ENCODE results near the gene UBXN7. TPM values are rescaled to one million over a fixed set of nuclear protein-coding genes. Genes with fewer than 3 reads are reported as not detected.
A peak's percentile ranks its signal among the peaks of the same experiment; 100 is the strongest.
"Not testable (repeated sequence)": the region's sequence is repeated elsewhere in the genome, so short reads cannot be mapped to it uniquely, and the experiment has no call there.

Gene UBXN7, protein sequence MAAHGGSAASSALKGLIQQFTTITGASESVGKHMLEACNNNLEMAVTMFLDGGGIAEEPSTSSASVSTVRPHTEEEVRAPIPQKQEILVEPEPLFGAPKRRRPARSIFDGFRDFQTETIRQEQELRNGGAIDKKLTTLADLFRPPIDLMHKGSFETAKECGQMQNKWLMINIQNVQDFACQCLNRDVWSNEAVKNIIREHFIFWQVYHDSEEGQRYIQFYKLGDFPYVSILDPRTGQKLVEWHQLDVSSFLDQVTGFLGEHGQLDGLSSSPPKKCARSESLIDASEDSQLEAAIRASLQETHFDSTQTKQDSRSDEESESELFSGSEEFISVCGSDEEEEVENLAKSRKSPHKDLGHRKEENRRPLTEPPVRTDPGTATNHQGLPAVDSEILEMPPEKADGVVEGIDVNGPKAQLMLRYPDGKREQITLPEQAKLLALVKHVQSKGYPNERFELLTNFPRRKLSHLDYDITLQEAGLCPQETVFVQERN
- total RNA-seq (10 to 100 TPM; 40.4 to 49.1 TPM), polyA plus RNA-seq (ENCODE audit: insufficient read depth, low read depth, low replicate concordance) (40.2 TPM)
- long read RNA-seq, donor 1, full-length matches to known transcripts = 5 of 5 reads
- long read RNA-seq, donor 1, partial matches to known transcripts = 0 of 5 reads
- long read RNA-seq, donor 1, other reads (novel, unspliced or antisense) = 0 of 5 reads
- long read RNA-seq, donor 2, full-length matches to known transcripts = 2 of 2 reads
- long read RNA-seq, donor 2, partial matches to known transcripts = 0 of 2 reads
- long read RNA-seq, donor 2, other reads (novel, unspliced or antisense) = 0 of 2 reads

- DNase-seq = peak; percentile 95
- intact Hi-C loops (cut with DNase I; ENCODE audit: low total_unique reads) = no loop called here
- H3K4me3 ChIP-seq = peak within 1 kb of the TSS; percentile 96 to 98
- 0% methylated on average over 59 to 60 of the region's 67 CpGs for WGBS, 2 donors
- no peaks in the 10 kb centered on the region for H3K27me3 ChIP-seq
- no peaks in the 10 kb centered on the region for H3K36me3 ChIP-seq (ENCODE audit: low read depth, missing control alignments)
- H3K9me3 ChIP-seq = no peaks in the 10 kb centered on the region
- H3K4me1 ChIP-seq = peaks cover 16% of the 10 kb centered on the region
- peak within 1 kb of the TSS; percentile 95 to 96 for H3K27ac ChIP-seq
- TF ChIP-seq POLR2A (IDR thresholded peaks at IDR 0.05) = peak; percentile 62
- TF ChIP-seq, protein P1, sequence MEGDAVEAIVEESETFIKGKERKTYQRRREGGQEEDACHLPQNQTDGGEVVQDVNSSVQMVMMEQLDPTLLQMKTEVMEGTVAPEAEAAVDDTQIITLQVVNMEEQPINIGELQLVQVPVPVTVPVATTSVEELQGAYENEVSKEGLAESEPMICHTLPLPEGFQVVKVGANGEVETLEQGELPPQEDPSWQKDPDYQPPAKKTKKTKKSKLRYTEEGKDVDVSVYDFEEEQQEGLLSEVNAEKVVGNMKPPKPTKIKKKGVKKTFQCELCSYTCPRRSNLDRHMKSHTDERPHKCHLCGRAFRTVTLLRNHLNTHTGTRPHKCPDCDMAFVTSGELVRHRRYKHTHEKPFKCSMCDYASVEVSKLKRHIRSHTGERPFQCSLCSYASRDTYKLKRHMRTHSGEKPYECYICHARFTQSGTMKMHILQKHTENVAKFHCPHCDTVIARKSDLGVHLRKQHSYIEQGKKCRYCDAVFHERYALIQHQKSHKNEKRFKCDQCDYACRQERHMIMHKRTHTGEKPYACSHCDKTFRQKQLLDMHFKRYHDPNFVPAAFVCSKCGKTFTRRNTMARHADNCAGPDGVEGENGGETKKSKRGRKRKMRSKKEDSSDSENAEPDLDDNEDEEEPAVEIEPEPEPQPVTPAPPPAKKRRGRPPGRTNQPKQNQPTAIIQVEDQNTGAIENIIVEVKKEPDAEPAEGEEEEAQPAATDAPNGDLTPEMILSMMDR (IDR thresholded peaks at IDR 0.05) = peak in 1 of 3 experiments; percentile 11
Measured at GRCh38 chr3:196432137-196432879, at the start of gene UBXN7. Gene UBXN7 (minus strand): TSS chr3:196432427. CDS start chr3:196432399, 28 bp downstream.

- Histone ChIP-seq H3K27ac (no peak overlapping the region), H3K4me1 (no peaks in the 10 kb centered on the region), H3K27me3 (no peaks in the 10 kb centered on the region), H3K9me3 (no peaks in the 10 kb centered on the region), H3K4me3 (no peak overlapping the region), H3K36me3 (ENCODE audit: low read depth, missing control alignments) (peaks cover 3% of the 10 kb centered on the region)
- no peak for TF ChIP-seq POLR2A (IDR thresholded peaks at IDR 0.05)
- TF ChIP-seq, protein P1 (IDR thresholded peaks at IDR 0.05) = no peak
- intact Hi-C loops (cut with DNase I; ENCODE audit: low total_unique reads) = no loop called here
- DNase-seq = no peak
- 89 to 97% methylated on average over 4 of the region's 4 CpGs for WGBS, 2 donors
Measured at GRCh38 chr3:196477678-196478077, 45.5 kb upstream of the UBXN7 start.

DNA sequence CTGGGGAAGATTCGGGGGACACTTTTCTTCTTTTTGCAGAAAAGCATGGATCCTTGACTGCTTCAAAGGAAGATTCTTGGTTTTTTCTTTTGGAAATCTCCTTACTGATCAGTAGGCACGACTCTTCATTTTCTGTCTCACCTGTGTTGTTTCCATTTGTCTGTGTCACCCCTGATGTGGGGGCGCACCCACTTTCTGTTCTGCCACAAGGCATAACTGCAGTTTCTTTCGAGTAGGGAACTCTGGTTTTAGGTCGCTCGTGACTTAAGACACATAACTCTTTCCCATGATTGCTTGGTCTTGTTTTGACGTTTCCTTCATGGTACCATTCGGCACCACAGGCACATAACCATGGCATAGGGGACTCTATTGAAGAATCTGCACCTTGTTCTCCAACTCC lies 40.1 kb upstream of the UBXN7 start:
- Histone ChIP-seq H3K27ac (no peak overlapping the region), H3K4me1 (no peaks in the 10 kb centered on the region), H3K36me3 (ENCODE audit: low read depth, missing control alignments) (no peaks in the 10 kb centered on the region), H3K9me3 (no peaks in the 10 kb centered on the region), H3K4me3 (no peak overlapping the region), H3K27me3 (no peaks in the 10 kb centered on the region)
- intact Hi-C loops (cut with DNase I; ENCODE audit: low total_unique reads) = no loop called here
- TF ChIP-seq, protein P1 (IDR thresholded peaks at IDR 0.05) = no peak
- no peak for TF ChIP-seq POLR2A (IDR thresholded peaks at IDR 0.05)
- WGBS, 2 donors = 87 to 94% methylated on average over 8 of the region's 8 CpGs
- DNase-seq = no peak

GRCh38 chr3:196471551-196471950 lies 39.3 kb upstream of the UBXN7 start:
- no peak overlapping the region for H3K4me3 ChIP-seq
- no peak overlapping the region for H3K27ac ChIP-seq
- WGBS, 2 donors = 88 to 94% methylated on average over 2 of the region's 2 CpGs
- no peaks in the 10 kb centered on the region for H3K4me1 ChIP-seq
- no peaks in the 10 kb centered on the region for H3K9me3 ChIP-seq
- intact Hi-C loops (cut with DNase I; ENCODE audit: low total_unique reads) = no loop called here
- TF ChIP-seq POLR2A (IDR thresholded peaks at IDR 0.05) = no peak
- TF ChIP-seq, protein P1 (IDR thresholded peaks at IDR 0.05) = no peak
- H3K36me3 ChIP-seq (ENCODE audit: low read depth, missing control alignments) = no peaks in the 10 kb centered on the region
- no peaks in the 10 kb centered on the region for H3K27me3 ChIP-seq
- no peak for DNase-seq

- H3K27ac ChIP-seq; H3K27me3 ChIP-seq; H3K4me3 ChIP-seq; intact Hi-C loops (cut with DNase I; ENCODE audit: low total_unique reads); H3K9me3 ChIP-seq; H3K36me3 ChIP-seq (ENCODE audit: low read depth, missing control alignments); DNase-seq; H3K4me1 ChIP-seq: not testable (repeated sequence)
- whole genome bisulfite sequencing, 2 donors = 87% methylated on average over 3 of the region's 3 CpGs
Measured at GRCh38 chr3:196470182-196470581, 38.0 kb upstream of the UBXN7 start.
